ENCODE measurements around the gene OBSCN. TPM values are rescaled to one million over a fixed set of nuclear protein-coding genes. Genes with fewer than 3 reads are reported as not detected.
A peak's percentile ranks its signal among the peaks of the same experiment; 100 is the strongest.
"Not testable (repeated sequence)": the region's sequence is repeated elsewhere in the genome, so short reads cannot be mapped to it uniquely, and the experiment has no call there.

The OBSCN gene
- total and polyA plus RNA-seq, 2 of the 4 experiments (the other 2 are of a cell fraction): 4.1 to 9.5 TPM

DNA sequence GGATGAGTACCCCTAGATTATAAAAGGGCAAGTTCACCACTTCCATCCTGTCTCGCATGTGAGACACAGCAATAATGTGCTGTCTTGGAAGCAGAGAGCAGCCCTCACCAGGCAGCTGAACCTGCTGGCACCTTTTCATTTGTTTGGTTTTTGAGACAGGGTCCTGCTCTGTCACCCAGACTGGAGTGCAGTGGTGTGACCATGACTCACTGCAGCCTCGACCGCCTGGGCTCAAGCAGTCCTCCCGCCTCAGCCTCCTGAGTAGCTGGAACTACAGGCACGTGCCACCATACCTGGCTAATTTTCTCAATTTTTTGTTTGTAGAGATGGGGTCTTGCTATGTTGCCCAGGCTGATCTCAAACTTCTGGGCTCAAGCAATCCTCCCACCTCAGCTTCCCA lies 20.3 kb downstream of the OBSCN start:
- Histone ChIP-seq H2AFZ (replicated peaks; ENCODE audit: low read length, poor library complexity) (peak overlapping the region; percentile 24), H2BK15ac (ENCODE audit: low read depth, low read length) (peak overlapping the region; percentile 84; the same call in 2 of the 3 replicates), H3K4me1 (ENCODE audit: control insufficient read depth, insufficient read depth, low read length) (peaks cover 18% of the 10 kb centered on the region), H2BK120ac (ENCODE audit: low read depth, low read length) (peak overlapping the region; percentile 98), H3K23ac (ENCODE audit: low read depth, low read length) (peak overlapping the region; percentile 82; the same call in 1 of the 2 replicates), H3K36me3 (ENCODE audit: control insufficient read depth, insufficient read depth, low read length) (peaks cover 28% of the 10 kb centered on the region), H3K79me1 (ENCODE audit: low read depth in 1 of 2, low read length in 2 of 2) (peaks cover 10 to 24% of the 10 kb centered on the region in 2 experiments; a peak in 3 of 4 replicates), H4K91ac (ENCODE audit: insufficient read depth, low read depth, low read length) (peak overlapping the region; percentile 93), H3K4ac (ENCODE audit: low read depth, low read length) (peak overlapping the region; percentile 97), H3K27ac (ENCODE audit: insufficient read depth, low read length) (peak overlapping the region; percentile 99), H4K5ac (ENCODE audit: low read depth, low read length) (peak overlapping the region; percentile 91), H3K9ac (ENCODE audit: low read depth, low read length) (peak overlapping the region; percentile 47; the same call in 1 of the 2 replicates), H2BK5ac (ENCODE audit: low read depth, low read length, poor library complexity, severe bottlenecking) (peak overlapping the region; percentile 99), H3K4me2 (ENCODE audit: low read depth, low read length) (peak overlapping the region; percentile 14), H2BK20ac (ENCODE audit: low read depth, low read length) (peak overlapping the region; percentile 97), H3K18ac (ENCODE audit: low read depth, low read length) (peak overlapping the region; percentile 94), H3K9me1 (ENCODE audit: insufficient read depth, low read length) (peaks cover 12% of the 10 kb centered on the region; the same call in 1 of the 2 replicates), H4K8ac (ENCODE audit: low read depth in 2 of 2, low read length in 2 of 2) (peak overlapping the region; percentile 26 to 79), H2AK9ac (replicated peaks; ENCODE audit: low read depth, low read length, poor library complexity) (peak overlapping the region; percentile 44), H3K56ac (ENCODE audit: extremely low read depth, insufficient read depth, low read length) (peak overlapping the region; percentile 32; the same call in 1 of the 2 replicates), H2AK5ac (ENCODE audit: low read depth, low read length) (peak overlapping the region; percentile 97), H3K14ac (replicated peaks; ENCODE audit: low read depth, low read length) (peak overlapping the region; percentile 94)
- H3K27me3 ChIP-seq (ENCODE audit: control insufficient read depth, insufficient read depth, low read length); POLR2A ChIA-PET (ENCODE audit: unreplicated experiment); BruUV-seq (replicated peaks); H4K20me1 ChIP-seq (ENCODE audit: insufficient read depth, low read length); in situ Hi-C loops (cut with MboI; ENCODE audit: low sequenced_read_pairs); H3K9me3 ChIP-seq (ENCODE audit: control insufficient read depth, insufficient read depth, low read length); H3K4me3 ChIP-seq (ENCODE audit: insufficient read depth, low read depth, low read length); dilution Hi-C loops (cut with HindIII; ENCODE audit: low sequenced_read_pairs, unreplicated experiment); CTCF ChIA-PET: not testable (repeated sequence)
- intact Hi-C loops (cut with micrococcal nuclease): loop anchor here (2.0 to 5.0 kb wide), 4 partner anchors 49 to 229 kb away; a partner anchor contains a TSS
- peak; percentile 13 for DNase-seq
- ATAC-seq (ENCODE audit: low read depth): peak; percentile 2; the same call in 1 of the 2 replicates
- WGBS, 2 experiments (ENCODE audit: extremely low coverage in 2 of 2, insufficient read length in 1 of 2): no CpG with 5 or more reads among the region's 5 CpGs
